OCI-LY3 (cell line): ENCODE data around the gene CBLIF.

ENCODE experiments used
- CTCF ChIP-seq: fragments of 200-600, 300-600 bp; sonication (generic); IDR thresholded peaks from 2 replicates; pipeline ENCODE4 v1.5.1; 2014; ENCODE audit warnings: antibody characterized with exemption, low read length, low read depth
- EZH2phosphoT487 ChIP-seq: fragments of 200-600 bp; shearing (Covaris generic); IDR thresholded peaks from 2 replicates; pipeline ENCODE4 v1.6.1; 2018; ENCODE audit warnings: antibody characterized with exemption, mixed run types, low read depth

- TF ChIP-seq CTCF (no peak), EZH2phosphoT487 (no peak)
Observed at GRCh38 chr11:59847626-59848025, 2.3 kb upstream of the CBLIF start.
